T-helper 1 cell treated with Interleukin-12 subunit alpha and Interleukin-12 subunit beta and Interleukin-4 antibody, amounts not matched to agents 30 μg/mL and 1 μg/mL, for 36 hours (primary cell): ENCODE data around the gene GALNT2.

Experiments used
- H3K27ac Mint-ChIP-seq: one replicate; pipeline ENCODE4 v1.8.0; 2021; ENCODE audit warnings: mild to moderate bottlenecking, mixed read lengths
- H3K27me3 Mint-ChIP-seq: one replicate; pipeline ENCODE4 v1.8.0; 2021; ENCODE audit warnings: low read depth, mixed read lengths
- H3K36me3 Mint-ChIP-seq: one replicate; pipeline ENCODE4 v1.8.0; 2021; ENCODE audit warnings: low read depth, mixed read lengths
- H3K4me1 Mint-ChIP-seq: one replicate; pipeline ENCODE4 v1.8.0; 2021; ENCODE audit warnings: low read depth, mixed read lengths
- H3K4me3 Mint-ChIP-seq: one replicate; pipeline ENCODE4 v1.8.0; 2021; ENCODE audit warnings: mild to moderate bottlenecking, moderate library complexity, mixed read lengths
- H3K9me3 Mint-ChIP-seq: one replicate; pipeline ENCODE4 v1.8.0; 2021; ENCODE audit warnings: mixed read lengths

The GALNT2 gene

DNA sequence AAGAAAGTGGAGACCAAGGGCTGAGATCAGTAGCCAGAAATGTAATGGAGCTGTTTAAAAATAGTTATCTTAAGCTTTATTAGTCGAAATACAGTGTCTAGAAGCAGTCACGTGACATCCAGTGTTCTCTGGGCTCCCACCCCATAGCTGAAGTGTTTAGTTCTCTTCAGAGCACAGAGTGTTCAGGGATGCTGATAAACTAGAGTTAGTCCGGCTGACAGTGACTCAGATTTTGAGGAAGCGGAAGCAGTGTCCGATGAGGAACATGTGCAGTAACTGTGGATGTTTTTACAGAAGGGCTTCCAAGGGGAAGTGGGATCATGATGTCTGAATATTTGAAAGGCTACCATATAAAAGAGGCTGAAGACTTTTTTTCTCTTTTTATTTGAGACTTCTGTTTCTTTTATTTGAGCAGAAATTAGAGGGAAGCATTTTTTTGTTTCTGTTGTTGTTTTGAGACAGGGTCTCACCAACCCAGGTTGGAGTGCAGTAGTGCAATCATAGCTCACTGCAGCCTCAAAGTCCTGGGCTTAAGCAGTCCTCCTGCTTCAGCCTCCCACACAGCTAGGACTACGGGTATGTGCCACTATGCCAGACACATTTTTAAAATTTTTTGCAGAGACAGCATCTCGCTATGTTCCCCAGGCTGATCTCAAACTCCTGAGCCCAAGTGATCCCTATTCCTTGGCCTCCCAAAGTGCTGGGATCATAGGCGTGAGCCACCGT lies 124.2 kb downstream of the GALNT2 start:
- Mint-ChIP-seq H3K4me3 (no peak overlapping the region), H3K4me1 (peaks cover 26% of the 10 kb centered on the region), H3K27ac (no peak overlapping the region), H3K9me3 (no peaks in the 10 kb centered on the region), H3K36me3 (peaks cover 10% of the 10 kb centered on the region), H3K27me3 (no peaks in the 10 kb centered on the region)

DNA sequence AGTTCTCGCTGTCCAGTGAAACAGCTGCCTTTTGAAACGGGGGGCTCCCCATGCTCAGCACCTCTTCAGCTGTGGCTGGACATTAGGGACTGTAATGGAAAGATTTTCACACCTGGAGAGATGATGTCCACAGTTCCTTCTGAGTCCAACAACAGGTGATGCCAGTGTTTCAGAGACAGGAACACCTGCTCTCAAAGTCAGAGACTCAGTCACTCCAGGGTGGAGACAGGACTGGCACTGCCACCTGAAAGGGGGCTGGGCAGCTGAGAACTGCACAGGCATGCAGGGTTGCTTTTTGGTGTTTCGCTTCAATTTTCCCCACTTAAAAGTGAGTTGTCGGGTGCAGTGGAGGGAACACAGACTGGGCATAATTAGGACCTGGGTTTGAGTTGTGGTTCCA lies 124.8 kb downstream of the GALNT2 start:
- no peak overlapping the region for H3K4me3 Mint-ChIP-seq

DNA sequence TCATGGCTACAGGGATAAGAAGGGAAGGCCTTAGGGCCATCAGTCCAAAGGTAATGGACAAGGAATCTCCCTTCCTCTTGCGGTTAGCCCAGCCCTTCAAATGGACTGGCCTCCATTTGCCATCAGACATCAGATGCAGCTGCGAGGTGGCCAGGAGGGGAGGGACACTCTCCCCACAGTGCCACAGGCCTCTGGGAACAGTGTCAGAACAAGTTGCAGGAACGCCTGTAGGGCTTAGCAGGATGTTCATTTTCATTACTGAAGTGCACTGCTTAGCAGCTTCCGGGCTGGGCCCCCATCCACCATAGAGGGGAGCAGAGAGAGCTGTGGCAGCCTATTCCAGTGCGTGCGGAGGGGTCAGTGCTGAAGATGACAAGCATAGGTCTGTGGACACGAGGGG lies 127.5 kb downstream of the GALNT2 start:
- Mint-ChIP-seq H3K4me1 (peaks cover 8% of the 10 kb centered on the region), H3K4me3 (no peak overlapping the region), H3K9me3 (no peaks in the 10 kb centered on the region), H3K36me3 (peaks cover 3% of the 10 kb centered on the region), H3K27ac (peak overlapping the region; percentile 36), H3K27me3 (no peaks in the 10 kb centered on the region)

More for the DNA sequence above, 124.8 kb downstream of the GALNT2 start:
- Mint-ChIP-seq H3K27me3 (no peaks in the 10 kb centered on the region), H3K9me3 (no peaks in the 10 kb centered on the region), H3K36me3 (peaks cover 7% of the 10 kb centered on the region), H3K4me1 (peaks cover 22% of the 10 kb centered on the region), H3K27ac (no peak overlapping the region)

DNA sequence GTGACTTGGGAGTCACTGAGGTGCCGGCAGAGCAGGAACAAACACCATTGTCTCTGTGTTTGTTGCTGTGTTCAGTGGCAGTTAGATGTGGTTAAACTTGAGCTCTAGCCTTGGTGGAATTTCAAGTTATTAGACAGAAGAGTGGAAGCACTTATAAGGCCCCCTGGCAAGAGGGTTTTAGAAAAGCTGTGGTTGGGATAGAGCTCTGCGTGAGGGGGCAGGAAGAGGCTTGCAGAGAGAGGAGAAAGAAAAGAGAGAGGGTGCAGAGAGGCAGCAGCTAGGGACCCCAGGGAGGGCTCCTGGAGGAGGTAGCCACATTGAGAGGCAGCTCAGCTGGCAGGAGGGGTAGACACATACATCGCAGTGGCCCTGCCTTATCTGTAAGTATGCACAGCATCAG lies 128.2 kb downstream of the GALNT2 start:
- H3K4me1 Mint-ChIP-seq: peaks cover 7% of the 10 kb centered on the region
- H3K27ac Mint-ChIP-seq: no peak overlapping the region
- H3K36me3 Mint-ChIP-seq: peaks cover 3% of the 10 kb centered on the region

DNA sequence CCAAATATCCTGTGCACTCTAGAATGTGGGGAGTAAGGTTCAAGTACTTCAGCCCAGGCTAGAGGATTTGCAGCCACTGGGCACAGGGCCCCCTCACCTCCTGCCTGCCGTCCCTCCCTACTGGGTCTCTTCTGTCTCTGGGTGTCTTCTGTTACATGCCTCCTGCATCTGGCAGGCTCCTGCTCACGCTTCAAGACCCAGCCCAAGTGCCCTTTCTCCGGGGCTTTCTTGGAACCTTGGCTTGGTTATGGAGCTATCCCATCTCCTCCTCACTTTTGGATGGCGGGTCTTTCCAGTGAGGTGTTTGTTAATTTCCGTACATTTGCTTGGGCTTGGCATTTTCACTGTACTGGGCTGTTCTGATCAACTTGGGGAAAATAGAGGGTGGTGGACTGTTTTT lies 129.0 kb downstream of the GALNT2 start:
- Mint-ChIP-seq H3K36me3 (peaks cover 5% of the 10 kb centered on the region), H3K27me3 (no peaks in the 10 kb centered on the region), H3K4me3 (no peak overlapping the region), H3K27ac (no peak overlapping the region), H3K4me1 (peaks cover 7% of the 10 kb centered on the region), H3K9me3 (no peaks in the 10 kb centered on the region)

More for the DNA sequence above, 128.2 kb downstream of the GALNT2 start:
- Mint-ChIP-seq H3K27me3 (no peaks in the 10 kb centered on the region), H3K4me3 (no peak overlapping the region), H3K9me3 (no peaks in the 10 kb centered on the region)

DNA sequence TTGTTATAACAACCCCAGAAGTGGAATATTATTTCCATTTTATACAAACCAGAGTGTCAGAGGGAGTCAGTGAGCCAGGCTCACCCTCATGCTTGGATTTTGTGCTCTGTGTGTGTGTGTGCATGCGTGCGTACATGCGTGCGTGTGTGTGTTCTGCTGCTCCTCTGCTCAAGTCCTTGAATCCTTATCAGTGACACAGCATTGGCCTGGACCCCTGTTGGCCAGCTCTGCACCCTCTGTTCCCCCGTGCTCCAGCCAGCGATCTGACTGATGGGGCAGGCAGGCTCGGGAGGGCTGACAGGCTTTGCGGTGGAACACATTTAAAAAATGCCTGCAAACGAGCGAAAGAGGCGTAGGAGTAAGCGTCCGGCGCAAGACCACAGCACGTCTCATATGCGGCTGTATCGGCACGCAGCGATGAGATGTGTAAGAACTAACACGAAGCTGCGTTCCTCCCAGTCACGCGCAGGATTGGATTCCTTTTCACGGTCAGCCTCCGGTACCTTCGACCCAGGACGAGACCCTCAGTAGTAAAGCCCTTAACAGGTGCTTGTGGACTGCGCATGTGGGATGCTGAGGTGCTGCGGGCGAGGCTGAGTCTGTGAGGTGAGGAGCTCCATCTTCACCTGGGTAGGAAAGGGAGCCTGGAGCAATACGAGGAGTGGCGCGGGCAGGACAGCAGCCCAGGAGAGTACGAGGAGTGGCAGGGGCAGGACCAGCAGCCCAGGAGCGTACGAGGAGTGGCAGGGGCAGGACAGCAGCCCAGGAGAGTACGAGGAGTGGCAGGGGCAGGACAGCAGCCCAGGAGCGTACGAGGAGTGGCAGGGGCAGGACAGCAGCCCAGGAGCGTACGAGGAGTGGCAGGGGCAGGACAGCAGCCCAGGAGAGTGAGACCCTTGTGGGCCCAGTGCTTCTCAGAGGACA lies 130.9 kb downstream of the GALNT2 start:
- peaks cover 11% of the 10 kb centered on the region for H3K4me1 Mint-ChIP-seq
- H3K9me3 Mint-ChIP-seq: no peaks in the 10 kb centered on the region
- peaks cover 4% of the 10 kb centered on the region for H3K36me3 Mint-ChIP-seq
- H3K27me3 Mint-ChIP-seq: no peaks in the 10 kb centered on the region
- H3K4me3 Mint-ChIP-seq: no peak overlapping the region
- H3K27ac Mint-ChIP-seq: no peak overlapping the region

DNA sequence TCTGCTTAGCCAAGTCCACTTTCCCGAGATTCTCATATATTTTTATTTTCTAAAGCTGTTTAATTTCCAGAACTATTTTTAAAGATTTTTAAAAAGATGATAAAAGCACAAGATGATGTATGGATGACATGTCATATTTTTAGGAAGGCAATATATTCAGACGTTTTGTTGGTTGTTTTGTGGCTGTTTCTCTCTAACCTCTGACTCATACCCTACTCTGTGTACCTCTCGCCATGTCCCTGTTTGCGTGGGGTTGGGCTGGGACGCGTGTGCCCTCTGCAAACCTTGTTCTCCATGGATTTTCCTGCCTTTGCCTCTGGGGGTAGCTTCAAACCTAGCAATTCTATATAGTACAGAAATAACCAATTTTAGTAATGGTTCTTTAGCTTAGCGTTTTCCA lies 132.0 kb downstream of the GALNT2 start:
- no peaks in the 10 kb centered on the region for H3K9me3 Mint-ChIP-seq

DNA sequence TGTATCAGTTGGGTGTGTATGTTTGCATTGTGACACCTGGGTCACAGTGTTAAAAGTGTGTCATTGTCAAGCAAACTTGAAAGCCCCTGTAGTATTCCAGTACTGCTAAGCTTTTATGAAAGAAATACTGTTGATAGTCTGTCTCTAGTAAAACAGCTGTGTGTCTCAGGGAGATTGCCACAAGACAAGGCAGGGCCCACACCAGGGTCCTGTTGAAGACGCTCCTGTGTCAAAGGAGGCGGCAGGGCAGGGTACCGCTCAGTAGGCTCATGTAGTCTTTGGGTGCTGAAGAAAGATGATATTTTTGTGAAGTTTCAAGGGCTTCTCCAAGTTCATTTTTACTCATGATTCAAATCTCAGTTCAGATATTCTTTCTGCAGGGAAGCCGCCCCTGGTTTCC lies 132.5 kb downstream of the GALNT2 start:
- Mint-ChIP-seq H3K36me3 (peaks cover 6% of the 10 kb centered on the region), H3K27me3 (no peaks in the 10 kb centered on the region), H3K9me3 (no peaks in the 10 kb centered on the region), H3K27ac (no peak overlapping the region), H3K4me1 (peaks cover 11% of the 10 kb centered on the region), H3K4me3 (no peak overlapping the region)

More for the DNA sequence above, 132.0 kb downstream of the GALNT2 start:
- H3K27ac Mint-ChIP-seq: no peak overlapping the region
- peaks cover 11% of the 10 kb centered on the region for H3K4me1 Mint-ChIP-seq
- no peak overlapping the region for H3K4me3 Mint-ChIP-seq
- no peaks in the 10 kb centered on the region for H3K27me3 Mint-ChIP-seq
- peaks cover 5% of the 10 kb centered on the region for H3K36me3 Mint-ChIP-seq

DNA sequence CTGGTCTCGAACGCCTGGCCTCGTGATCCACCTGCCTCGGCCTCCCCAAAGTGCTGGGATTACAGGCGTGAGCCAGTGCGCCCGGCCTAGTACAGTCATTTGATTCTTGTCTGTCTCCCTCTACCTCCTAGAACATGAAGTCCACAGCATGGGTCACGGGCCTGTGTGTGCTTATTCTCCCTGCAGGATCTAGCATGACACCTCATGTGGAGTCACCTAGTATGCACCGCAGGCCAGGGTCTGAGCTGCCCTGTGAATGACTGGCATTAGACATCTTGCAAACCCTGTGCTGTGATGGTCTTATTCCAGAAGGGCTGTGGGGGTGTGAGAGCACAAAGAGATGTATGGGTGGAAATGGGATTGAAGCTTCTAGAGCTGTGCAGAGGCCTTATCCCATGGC lies 133.2 kb downstream of the GALNT2 start:
- Mint-ChIP-seq H3K9me3 (no peaks in the 10 kb centered on the region), H3K27me3 (no peaks in the 10 kb centered on the region), H3K4me3 (no peak overlapping the region), H3K4me1 (peaks cover 15% of the 10 kb centered on the region), H3K27ac (no peak overlapping the region), H3K36me3 (peaks cover 10% of the 10 kb centered on the region)

DNA sequence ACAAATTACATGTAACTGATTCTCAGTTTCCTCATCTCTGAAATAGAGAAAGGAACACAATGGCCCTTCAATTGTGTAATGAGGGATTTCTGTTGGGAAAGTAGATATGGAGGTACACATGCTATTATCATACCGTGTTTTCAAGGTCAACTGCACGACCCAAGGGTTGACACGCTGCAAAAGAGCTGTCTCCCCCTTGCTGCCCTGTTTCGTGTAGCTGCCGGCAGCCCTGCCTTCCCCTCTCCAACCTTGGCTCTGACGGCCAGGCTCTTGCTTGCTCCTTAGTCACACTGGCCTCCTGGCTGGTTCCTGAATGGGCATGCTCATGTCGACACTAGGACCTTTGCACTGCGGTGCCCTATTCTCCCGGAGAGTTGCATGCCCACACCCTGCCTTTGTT lies 134.4 kb downstream of the GALNT2 start:
- peaks cover 15% of the 10 kb centered on the region for H3K4me1 Mint-ChIP-seq
- H3K9me3 Mint-ChIP-seq: no peaks in the 10 kb centered on the region
- no peak overlapping the region for H3K27ac Mint-ChIP-seq
- H3K4me3 Mint-ChIP-seq: no peak overlapping the region
- peaks cover 12% of the 10 kb centered on the region for H3K36me3 Mint-ChIP-seq
- H3K27me3 Mint-ChIP-seq: no peaks in the 10 kb centered on the region

DNA sequence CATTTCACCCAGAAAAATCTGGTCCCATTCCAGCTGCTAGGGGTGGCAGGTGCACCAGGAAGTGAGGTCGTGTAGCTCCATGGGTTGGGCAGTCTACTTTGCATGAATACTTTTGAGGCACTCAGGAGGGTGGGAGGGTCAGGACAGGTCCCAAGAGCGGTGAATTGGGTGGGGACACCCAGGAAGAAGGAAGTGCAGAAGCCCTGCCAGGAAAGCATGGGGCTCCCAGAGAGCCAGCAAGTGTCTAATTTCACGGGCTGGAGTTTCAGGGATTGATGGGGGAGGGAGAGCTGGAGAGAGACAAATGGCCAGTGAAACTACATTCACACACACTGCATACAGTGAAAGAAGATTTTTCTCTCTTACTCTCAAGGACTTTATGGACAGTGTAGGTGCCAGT lies 137.8 kb downstream of the GALNT2 start:
- Mint-ChIP-seq H3K36me3 (peaks cover 14% of the 10 kb centered on the region), H3K4me1 (peaks cover 29% of the 10 kb centered on the region), H3K27ac (no peak overlapping the region), H3K9me3 (no peaks in the 10 kb centered on the region), H3K4me3 (no peak overlapping the region), H3K27me3 (no peaks in the 10 kb centered on the region)

DNA sequence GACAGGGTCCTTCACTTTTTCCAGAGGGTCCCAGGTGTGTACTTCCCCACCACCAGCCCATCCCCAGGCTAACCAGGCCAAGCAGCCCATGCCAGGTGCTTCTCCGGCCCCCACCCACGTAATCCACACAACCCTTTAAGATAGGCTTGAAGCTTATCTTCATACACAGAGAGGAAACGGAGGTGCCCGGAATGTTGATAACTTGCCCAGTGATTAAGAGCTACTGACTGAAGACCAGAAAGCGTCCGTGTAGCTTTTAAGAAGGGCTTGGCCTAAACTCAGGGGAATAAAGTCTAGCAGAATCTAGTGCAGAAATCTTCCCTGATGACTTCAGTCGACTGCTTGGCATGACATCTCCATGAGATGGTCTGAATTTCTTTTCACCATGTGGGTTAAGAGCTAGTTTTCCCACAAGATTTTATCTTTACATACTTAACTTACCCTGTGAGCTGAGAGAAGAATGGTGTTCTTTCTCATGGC lies 138.7 kb downstream of the GALNT2 start:
- H3K27me3 Mint-ChIP-seq: no peaks in the 10 kb centered on the region
- no peaks in the 10 kb centered on the region for H3K9me3 Mint-ChIP-seq
- H3K4me1 Mint-ChIP-seq: peaks cover 36% of the 10 kb centered on the region
- peaks cover 15% of the 10 kb centered on the region for H3K36me3 Mint-ChIP-seq
- H3K4me3 Mint-ChIP-seq: no peak overlapping the region
- H3K27ac Mint-ChIP-seq: no peak overlapping the region

DNA sequence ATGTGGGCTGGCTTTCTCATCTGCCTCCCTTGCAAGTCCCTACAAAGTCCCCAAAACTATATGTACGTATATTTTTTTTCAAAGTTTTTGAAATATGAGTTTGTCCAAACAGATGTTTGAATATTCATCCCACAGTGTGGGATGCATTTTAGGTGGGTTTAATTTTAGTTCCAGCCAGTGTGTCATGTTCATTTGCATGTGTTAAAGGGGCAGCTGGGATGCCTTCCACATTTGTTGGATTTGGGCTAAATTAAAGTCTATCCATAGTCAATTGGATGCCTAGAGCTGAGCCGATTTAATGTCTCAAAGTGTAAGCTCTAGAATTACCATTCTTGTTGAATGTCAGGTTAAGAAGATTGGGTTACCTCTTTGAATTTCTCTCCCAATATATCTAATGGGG lies 139.2 kb downstream of the GALNT2 start:
- Mint-ChIP-seq H3K36me3 (peaks cover 14% of the 10 kb centered on the region), H3K27me3 (no peaks in the 10 kb centered on the region), H3K4me3 (no peak overlapping the region), H3K4me1 (peaks cover 41% of the 10 kb centered on the region), H3K9me3 (no peaks in the 10 kb centered on the region), H3K27ac (no peak overlapping the region)

DNA sequence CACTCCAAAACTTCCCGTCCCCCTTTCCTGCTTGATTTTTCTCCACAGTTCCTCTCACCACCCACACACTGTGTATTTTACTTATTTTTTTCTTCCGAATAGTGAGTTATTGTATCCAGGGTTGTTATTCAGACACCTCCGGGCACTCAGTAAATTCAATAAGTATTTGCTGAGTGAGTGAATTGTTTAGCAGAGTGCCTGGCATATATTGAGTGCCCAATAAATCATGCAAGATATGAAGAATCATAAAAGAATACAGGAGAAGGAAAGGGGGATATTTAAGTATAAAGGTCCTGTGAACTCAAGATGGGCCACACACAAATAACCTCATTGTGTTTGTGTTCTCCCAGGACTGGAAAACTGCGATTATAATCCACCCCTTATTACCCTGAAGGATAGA lies 139.9 kb downstream of the GALNT2 start:
- no peaks in the 10 kb centered on the region for H3K9me3 Mint-ChIP-seq
- peaks cover 46% of the 10 kb centered on the region for H3K4me1 Mint-ChIP-seq
- peaks cover 14% of the 10 kb centered on the region for H3K36me3 Mint-ChIP-seq
- H3K27ac Mint-ChIP-seq: no peak overlapping the region
- H3K27me3 Mint-ChIP-seq: no peaks in the 10 kb centered on the region
- H3K4me3 Mint-ChIP-seq: no peak overlapping the region

DNA sequence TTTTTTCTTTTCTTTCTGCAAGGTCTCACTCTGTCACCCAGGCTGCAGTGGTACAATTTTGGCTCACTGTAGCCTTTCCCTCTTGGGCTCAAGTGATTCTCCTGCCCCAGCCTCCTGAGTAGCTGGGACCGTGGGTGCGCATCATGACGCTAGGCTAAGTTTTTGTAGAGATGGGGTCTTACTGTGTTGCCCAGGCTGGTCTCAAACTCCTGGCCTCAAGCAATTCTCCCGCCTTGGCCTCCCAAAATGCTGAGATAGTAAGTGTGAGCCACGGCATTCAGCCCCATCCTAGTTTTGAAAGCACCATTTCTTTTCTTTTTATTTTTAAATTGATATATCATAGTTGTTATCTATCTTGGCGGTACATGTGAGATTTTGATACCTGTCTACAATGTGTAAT lies 140.6 kb downstream of the GALNT2 start:
- Mint-ChIP-seq H3K9me3 (no peaks in the 10 kb centered on the region), H3K27me3 (no peaks in the 10 kb centered on the region), H3K4me3 (no peak overlapping the region), H3K4me1 (peaks cover 47% of the 10 kb centered on the region), H3K36me3 (peaks cover 14% of the 10 kb centered on the region), H3K27ac (no peak overlapping the region)
